RWPE2 (cell line): ENCODE measurements around the gene CDH1.

Source experiments
- ATAC-seq: fragments of 200-7000 bp; cut with Tn5 transposase; 3 replicates; pipeline ENCODE4 v1.9.1; 2021; ENCODE audit warnings: low read depth
- DNase-seq: peaks from one replicate; pipeline ENCODE4 v3.0.0-alpha.2; 2020; ENCODE audit warnings: low spot score
- H3K27ac ChIP-seq: fragments of 450-650 bp; 2 replicates; pipeline ENCODE4 v1.5.1; 2017; ENCODE audit warnings: mild to moderate bottlenecking; ENCODE audit not compliant: poor library complexity, severe bottlenecking
- H3K27me3 ChIP-seq: fragments of 250-450 bp; sonication (Bioruptor Pico); 2 replicates; pipeline ENCODE4 v1.5.1; 2021; ENCODE audit warnings: mild to moderate bottlenecking, moderate library complexity; ENCODE audit not compliant: insufficient read depth, poor library complexity, severe bottlenecking
- H3K36me3 ChIP-seq: fragments of 250-450 bp; sonication (Bioruptor Pico); 2 replicates; pipeline ENCODE4 v1.5.1; 2020; ENCODE audit warnings: low read depth, mild to moderate bottlenecking, moderate library complexity
- H3K4me1 ChIP-seq: fragments of 250-450 bp; sonication (Bioruptor Pico); 2 replicates; pipeline ENCODE4 v1.5.1; 2021; ENCODE audit warnings: mild to moderate bottlenecking, moderate library complexity; ENCODE audit not compliant: insufficient read depth, poor library complexity, severe bottlenecking
- H3K4me3 ChIP-seq: fragments of 250-450 bp; sonication (Bioruptor Pico); 2 replicates; pipeline ENCODE4 v1.5.1; 2021; ENCODE audit warnings: mild to moderate bottlenecking, moderate library complexity; ENCODE audit not compliant: severe bottlenecking
- H3K9me3 ChIP-seq: fragments of 250-450 bp; sonication (Bioruptor Pico); 2 replicates; pipeline ENCODE4 v1.5.1; 2021; ENCODE audit warnings: mild to moderate bottlenecking, moderate library complexity; ENCODE audit not compliant: severe bottlenecking
- TF ChIP-seq, protein P1 (sequence below): fragments of 450-650 bp; IDR thresholded peaks from one replicate; pipeline ENCODE4 v1.5.1; 2017; ENCODE audit warnings: mild to moderate bottlenecking, moderate library complexity; ENCODE audit not compliant: poor library complexity, severe bottlenecking

CDH1 gene

DNA sequence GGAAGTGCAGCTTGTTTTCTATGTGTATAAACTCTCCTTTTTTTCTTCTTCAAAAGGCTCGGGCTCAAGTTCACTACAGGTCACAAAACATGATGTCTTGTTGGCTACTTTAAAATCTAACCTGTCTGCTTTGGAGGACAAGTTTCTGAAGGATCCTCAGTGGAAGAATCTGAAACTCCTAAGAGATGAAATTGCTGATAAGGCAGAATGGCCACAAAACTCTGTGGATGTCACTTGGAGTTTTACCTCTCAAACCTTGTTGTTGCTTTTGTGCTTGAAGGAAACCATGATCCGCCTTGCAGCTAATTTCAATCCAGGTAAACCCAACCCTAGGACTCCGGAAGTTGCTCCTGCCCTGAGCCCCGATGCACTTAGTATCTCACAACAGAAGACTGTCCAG, 122.7 kb downstream of the CDH1 start:
- TF ChIP-seq, protein P1, sequence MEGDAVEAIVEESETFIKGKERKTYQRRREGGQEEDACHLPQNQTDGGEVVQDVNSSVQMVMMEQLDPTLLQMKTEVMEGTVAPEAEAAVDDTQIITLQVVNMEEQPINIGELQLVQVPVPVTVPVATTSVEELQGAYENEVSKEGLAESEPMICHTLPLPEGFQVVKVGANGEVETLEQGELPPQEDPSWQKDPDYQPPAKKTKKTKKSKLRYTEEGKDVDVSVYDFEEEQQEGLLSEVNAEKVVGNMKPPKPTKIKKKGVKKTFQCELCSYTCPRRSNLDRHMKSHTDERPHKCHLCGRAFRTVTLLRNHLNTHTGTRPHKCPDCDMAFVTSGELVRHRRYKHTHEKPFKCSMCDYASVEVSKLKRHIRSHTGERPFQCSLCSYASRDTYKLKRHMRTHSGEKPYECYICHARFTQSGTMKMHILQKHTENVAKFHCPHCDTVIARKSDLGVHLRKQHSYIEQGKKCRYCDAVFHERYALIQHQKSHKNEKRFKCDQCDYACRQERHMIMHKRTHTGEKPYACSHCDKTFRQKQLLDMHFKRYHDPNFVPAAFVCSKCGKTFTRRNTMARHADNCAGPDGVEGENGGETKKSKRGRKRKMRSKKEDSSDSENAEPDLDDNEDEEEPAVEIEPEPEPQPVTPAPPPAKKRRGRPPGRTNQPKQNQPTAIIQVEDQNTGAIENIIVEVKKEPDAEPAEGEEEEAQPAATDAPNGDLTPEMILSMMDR: no peak
- Histone ChIP-seq H3K36me3 (peaks cover 17% of the 10 kb centered on the region), H3K27ac (no peak overlapping the region), H3K4me1 (no peaks in the 10 kb centered on the region), H3K27me3 (no peaks in the 10 kb centered on the region), H3K9me3 (no peaks in the 10 kb centered on the region), H3K4me3 (no peak overlapping the region)
- ATAC-seq (no peak), DNase-seq (no peak)

DNA sequence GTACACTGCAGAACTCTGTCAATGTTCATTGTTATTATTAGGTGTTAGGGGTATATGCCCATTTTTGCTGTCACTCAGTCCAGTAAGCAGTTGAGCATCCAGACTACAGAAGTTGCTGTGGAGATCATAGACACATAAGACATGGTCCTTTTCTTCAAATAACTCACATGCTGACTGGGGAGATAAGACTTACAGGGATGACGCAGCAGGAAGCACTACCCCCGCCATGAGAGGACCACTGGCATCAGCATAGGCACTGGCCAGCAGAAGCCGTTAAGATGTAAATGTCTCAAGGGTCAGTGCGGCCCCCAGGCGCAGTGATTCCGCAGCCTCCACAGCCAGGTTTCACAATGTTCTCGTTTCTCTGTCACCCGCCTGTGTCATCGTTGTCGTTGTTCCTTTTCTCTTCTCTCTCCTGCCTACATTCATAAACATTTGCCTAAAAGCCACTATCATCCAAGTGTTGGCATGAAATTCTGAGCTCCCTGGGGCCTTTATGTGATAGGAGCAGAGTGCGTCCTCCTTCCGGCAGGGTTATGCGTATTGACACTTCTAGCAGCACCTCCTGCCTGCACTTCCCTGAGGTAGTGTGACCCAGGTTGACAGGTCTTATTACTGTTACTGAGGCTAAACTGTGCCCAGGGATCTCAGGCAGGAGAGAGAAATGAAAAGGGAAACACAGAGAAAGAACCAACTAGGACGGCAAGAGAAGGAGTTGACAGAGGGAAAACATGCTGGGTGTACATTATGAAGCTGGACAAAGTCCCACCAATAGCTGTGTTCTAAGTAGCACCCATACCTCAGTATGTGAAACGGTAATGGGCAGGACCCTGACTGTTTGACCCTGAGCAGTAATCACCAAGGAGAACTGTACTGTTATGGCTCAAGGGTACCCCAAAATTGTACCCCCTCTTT, 124.1 kb downstream of the CDH1 start:
- no peaks in the 10 kb centered on the region for H3K4me1 ChIP-seq
- DNase-seq (no peak), ATAC-seq (no peak)
- H3K36me3 ChIP-seq: peaks cover 17% of the 10 kb centered on the region
- H3K4me3 ChIP-seq: no peak overlapping the region
- no peak overlapping the region for H3K27ac ChIP-seq
- no peaks in the 10 kb centered on the region for H3K9me3 ChIP-seq
- no peaks in the 10 kb centered on the region for H3K27me3 ChIP-seq
- TF ChIP-seq, protein P1: no peak

DNA sequence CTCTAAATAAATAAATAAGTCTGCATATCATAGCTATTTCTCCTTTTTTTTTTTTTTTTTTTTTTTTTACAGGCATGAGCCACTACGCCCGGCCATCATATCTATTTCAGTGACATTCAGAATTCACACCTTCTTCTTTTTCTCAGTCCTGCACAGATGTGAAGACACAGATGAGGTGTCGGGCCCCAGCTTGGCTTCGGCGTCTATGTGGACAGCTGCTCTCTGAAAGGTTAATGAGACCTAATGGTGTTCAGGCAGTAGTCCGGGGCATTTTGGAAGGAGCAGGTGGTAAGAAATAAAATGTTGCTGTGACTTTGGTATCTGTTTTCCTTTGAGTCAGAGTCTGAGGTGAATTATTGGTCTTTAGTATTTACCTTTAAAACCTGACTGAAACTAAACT, 129.8 kb downstream of the CDH1 start:
- Histone ChIP-seq H3K9me3 (no peaks in the 10 kb centered on the region), H3K27ac (no peak overlapping the region), H3K4me3 (no peak overlapping the region), H3K27me3 (no peaks in the 10 kb centered on the region), H3K4me1 (no peaks in the 10 kb centered on the region), H3K36me3 (peaks cover 29% of the 10 kb centered on the region)
- no peak for DNase-seq
- TF ChIP-seq, protein P1: no peak
- no peak for ATAC-seq

DNA sequence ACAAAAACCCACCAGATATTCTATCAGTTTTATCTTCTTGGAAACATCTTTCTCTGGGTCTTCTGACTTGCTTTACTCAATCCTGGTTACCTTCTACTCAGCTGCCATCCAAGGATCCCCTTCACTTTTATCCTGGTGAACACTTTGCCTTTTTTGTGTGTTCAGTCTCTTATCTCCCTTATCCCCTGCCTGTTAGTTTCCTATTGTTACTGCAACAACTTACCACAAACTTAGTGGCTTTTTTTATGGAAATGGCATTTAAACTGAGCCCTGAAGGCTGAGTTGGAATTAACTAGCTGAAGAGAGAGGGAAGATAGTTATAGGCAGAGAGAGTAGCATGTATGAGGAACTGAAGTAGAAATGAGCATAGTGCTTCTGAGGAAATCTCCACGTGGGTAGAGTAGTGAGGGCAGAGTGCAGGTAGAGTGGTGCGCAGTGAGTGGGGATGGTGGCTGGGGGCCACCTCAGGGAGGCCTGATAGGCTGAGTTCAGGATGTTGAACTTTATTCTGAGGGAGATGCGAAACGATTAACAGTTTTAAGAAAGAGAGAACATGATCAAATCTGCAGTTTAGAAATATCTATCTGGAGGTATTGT, 132.5 kb downstream of the CDH1 start:
- no peaks in the 10 kb centered on the region for H3K4me1 ChIP-seq
- no peaks in the 10 kb centered on the region for H3K9me3 ChIP-seq
- H3K27me3 ChIP-seq: no peaks in the 10 kb centered on the region
- peaks cover 19% of the 10 kb centered on the region for H3K36me3 ChIP-seq
- DNase-seq (no peak), ATAC-seq (no peak)
- TF ChIP-seq, protein P1: no peak
- H3K27ac ChIP-seq: no peak overlapping the region
- H3K4me3 ChIP-seq: no peak overlapping the region
